BJ (cell line): ENCODE measurements around the gene DNAI4. TPM values are rescaled to one million over a fixed set of nuclear protein-coding genes. Genes with fewer than 3 reads are reported as not detected.
"Not testable (repeated sequence)": the region's sequence is repeated elsewhere in the genome, so short reads cannot be mapped to it uniquely, and the experiment has no call there.

ENCODE experiments used
- CTCF ChIA-PET: fragments of 350-600 bp; formaldehyde crosslinking; extraction: SDS; loops from one replicate; lab custom pipeline; 2021; ENCODE audit warnings: antibody characterized with exemption, inconsistent platforms; lab: Yijun Ruan, JAX
- POLR2A ChIA-PET: fragments of 300-600 bp; sonication (Branson Sonifier 250); formaldehyde crosslinking; extraction: SDS; loops from one replicate; lab custom pipeline; 2021; ENCODE audit warnings: antibody characterized with exemption; lab: Charles Lee
- DNase-seq: peaks from one replicate; pipeline ENCODE4 v3.0.0-alpha.2; 2011; ENCODE audit warnings: low read depth
- H3K27me3 ChIP-seq: 2 replicates; pipeline ENCODE4 v1.6.0; 2011; ENCODE audit warnings: low read length; ENCODE audit not compliant: control insufficient read depth, insufficient read depth
- H3K36me3 ChIP-seq: 2 replicates; pipeline ENCODE4 v1.5.1; 2011; ENCODE audit warnings: low read length; ENCODE audit not compliant: control insufficient read depth, insufficient read depth
- H3K4me3 ChIP-seq: 2 replicates; pipeline ENCODE4 v1.5.1; 2011; ENCODE audit warnings: low read depth, mild to moderate bottlenecking, control low read depth, low read length
- polyA plus RNA-seq: library from polyadenylated mRNA; depleted of rRNA; stranded (reverse); fragments of >200 nt; gene quantifications from 2 replicates; pipeline ENCODE4 v1.2.3, GENCODE V29; 2011
- TF ChIP-seq, protein P1 (sequence below): IDR thresholded peaks from 2 replicates; pipeline ENCODE4 v1.5.1; 2011; ENCODE audit warnings: low read depth, mild to moderate bottlenecking, control low read depth, inconsistent platforms, low read length, moderate library complexity; ENCODE audit not compliant: insufficient read depth

The DNAI4 gene
- polyA plus RNA-seq, 1 experiment, result 1.3 TPM

DNA sequence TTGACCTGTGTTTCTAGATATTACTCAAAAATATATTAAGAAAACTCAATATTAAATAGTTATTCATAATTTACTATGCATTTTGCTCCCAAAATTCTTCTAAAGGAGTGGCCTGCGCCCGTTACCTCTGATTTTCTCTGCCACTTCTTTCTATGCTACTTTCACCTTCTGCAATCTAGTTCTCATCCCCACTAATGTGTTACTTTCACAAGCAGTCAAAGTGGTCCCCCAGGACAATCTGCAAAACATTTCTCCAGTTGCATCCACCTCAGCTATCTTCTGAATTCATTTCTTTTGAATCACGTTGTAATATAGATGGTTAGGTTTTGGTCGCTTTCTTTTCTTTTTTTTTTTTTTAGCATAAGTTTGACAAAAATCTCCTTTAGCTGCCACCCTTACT lies 137.0 kb downstream of the DNAI4 start:
- Histone ChIP-seq H3K27me3 (no peaks in the 10 kb centered on the region), H3K36me3 (no peaks in the 10 kb centered on the region), H3K4me3 (no peak overlapping the region)
- CTCF ChIA-PET, result interaction anchor here (1.7 kb wide), 1 partner anchor 22 kb away, joined by 4 read pairs; no protein-coding TSS in a partner anchor
- TF ChIP-seq, protein P1, sequence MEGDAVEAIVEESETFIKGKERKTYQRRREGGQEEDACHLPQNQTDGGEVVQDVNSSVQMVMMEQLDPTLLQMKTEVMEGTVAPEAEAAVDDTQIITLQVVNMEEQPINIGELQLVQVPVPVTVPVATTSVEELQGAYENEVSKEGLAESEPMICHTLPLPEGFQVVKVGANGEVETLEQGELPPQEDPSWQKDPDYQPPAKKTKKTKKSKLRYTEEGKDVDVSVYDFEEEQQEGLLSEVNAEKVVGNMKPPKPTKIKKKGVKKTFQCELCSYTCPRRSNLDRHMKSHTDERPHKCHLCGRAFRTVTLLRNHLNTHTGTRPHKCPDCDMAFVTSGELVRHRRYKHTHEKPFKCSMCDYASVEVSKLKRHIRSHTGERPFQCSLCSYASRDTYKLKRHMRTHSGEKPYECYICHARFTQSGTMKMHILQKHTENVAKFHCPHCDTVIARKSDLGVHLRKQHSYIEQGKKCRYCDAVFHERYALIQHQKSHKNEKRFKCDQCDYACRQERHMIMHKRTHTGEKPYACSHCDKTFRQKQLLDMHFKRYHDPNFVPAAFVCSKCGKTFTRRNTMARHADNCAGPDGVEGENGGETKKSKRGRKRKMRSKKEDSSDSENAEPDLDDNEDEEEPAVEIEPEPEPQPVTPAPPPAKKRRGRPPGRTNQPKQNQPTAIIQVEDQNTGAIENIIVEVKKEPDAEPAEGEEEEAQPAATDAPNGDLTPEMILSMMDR, result no peak
- no peak for DNase-seq
- POLR2A ChIA-PET, result interaction anchor here (0.6 kb wide), 1 partner anchor 73 kb away, joined by 5 read pairs; no protein-coding TSS in a partner anchor

DNA sequence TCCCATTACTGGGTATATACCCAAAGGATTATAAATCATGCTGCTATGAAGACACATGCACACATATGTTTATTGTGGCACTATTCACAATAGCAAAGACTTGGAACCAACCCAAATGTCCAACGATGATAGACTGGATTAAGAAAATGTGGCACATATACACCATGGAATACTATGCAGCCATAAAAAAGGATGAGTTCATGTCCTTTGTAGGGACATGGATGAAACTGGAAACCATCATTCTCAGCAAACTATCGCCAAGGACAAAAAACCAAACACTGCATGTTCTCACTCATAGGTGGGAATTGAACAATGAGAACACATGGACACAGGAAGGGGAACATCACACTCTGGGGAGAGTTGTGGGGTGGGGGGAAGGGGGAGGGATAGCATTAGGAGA lies 138.9 kb downstream of the DNAI4 start:
- DNase-seq, H3K27me3 ChIP-seq, POLR2A ChIA-PET, H3K4me3 ChIP-seq, H3K36me3 ChIP-seq, CTCF ChIA-PET: not testable (repeated sequence)

DNA sequence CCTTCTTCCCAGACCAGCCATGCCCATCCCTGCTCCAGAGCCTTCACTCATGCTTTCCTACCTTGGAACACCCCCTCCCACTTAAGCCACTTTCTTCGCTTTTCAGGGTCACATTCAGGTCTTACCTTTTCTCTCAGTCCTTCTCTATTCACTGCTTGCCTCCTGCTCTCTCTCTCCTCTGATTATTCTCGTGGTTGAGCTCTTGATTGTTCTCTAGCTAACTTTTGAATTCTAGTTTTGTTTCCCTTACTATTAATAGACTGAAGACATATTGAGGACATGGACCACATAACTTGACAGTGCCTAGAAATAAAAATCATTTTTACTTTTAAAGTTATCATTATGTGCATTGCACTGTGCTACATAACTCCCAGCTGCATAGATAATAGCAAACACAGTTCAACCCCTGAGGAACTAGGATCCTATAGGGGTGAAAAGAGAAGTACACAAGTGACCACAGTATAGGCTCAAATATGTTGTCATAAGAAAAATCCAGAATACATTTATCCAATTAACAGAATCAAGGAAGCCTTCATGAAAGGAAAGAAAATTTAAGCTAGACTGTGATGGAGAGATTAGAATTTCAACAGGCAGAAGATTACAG lies 145.1 kb downstream of the DNAI4 start:
- POLR2A ChIA-PET, result no interaction called here
- CTCF ChIA-PET, result no interaction called here
- Histone ChIP-seq H3K36me3 (no peaks in the 10 kb centered on the region), H3K4me3 (no peak overlapping the region), H3K27me3 (no peaks in the 10 kb centered on the region)
- DNase-seq, result no peak
- TF ChIP-seq, protein P1, result no peak

DNA sequence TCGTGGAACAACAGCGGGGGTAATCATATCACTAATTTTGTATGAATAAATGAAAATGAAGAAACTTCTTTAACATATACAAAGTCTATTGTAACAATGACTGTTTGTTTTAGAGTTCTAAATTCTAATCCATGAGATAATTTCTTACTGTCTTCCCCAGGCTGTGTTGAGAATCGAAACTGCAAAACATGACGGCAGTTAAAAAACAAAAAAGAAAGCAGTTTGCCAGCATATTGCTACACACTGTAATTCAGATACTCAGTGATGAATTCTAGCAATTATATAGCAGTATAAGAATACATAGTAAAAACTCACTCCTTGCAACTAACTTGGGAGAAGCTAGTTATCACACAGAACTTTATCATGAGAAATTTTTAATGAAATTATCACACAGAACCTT lies 145.7 kb downstream of the DNAI4 start:
- ChIA-PET POLR2A (no interaction called here), CTCF (interaction anchor here (1.1 kb wide), 1 partner anchor 15 kb away, joined by 3 read pairs; no protein-coding TSS in a partner anchor)
- Histone ChIP-seq H3K27me3 (no peaks in the 10 kb centered on the region), H3K4me3 (no peak overlapping the region), H3K36me3 (no peaks in the 10 kb centered on the region)
- DNase-seq, result no peak
- TF ChIP-seq, protein P1, result no peak

DNA sequence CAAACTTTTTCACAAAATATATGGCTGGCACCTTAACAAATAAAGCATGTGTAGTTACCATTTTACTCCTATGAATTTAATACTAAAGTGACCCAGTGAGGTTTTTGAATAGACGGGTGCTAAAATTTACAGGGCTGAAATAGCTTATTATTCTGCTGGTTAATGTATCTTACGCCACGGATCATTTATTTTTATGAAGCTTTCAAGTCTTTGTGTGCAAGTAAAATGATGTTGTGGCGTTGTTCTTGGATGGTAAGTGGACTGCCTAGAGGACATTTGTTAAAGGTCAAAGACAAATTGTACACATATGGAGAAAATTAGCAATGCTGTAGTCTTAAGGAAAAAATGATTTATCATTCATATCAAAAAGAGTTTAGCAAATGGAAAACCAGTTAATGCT lies 146.4 kb downstream of the DNAI4 start:
- TF ChIP-seq, protein P1, result no peak
- ChIA-PET CTCF (interaction anchor here (1.1 kb wide), 1 partner anchor 14 kb away, joined by 3 read pairs; no protein-coding TSS in a partner anchor), POLR2A (no interaction called here)
- Histone ChIP-seq H3K27me3 (no peaks in the 10 kb centered on the region), H3K4me3 (no peak overlapping the region), H3K36me3 (no peaks in the 10 kb centered on the region)
- no peak for DNase-seq

DNA sequence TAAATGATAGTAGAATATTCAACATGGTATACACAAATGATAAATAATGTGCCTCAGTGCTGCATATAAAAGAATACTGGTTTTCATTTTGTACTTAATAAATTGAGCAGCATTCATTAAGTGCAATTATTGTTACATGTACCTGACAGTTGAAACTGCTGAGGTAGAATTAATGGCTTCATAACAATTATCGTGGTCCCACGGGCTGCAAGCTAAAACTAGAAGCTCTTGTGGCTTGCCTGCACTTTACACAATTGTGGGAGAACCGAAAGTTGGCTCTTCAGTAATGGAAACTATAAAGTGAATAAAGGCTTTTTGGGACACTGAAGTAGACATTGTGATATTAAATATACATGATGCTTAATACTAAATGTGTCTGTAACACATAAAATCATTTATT lies 146.8 kb downstream of the DNAI4 start:
- H3K27me3 ChIP-seq, result no peaks in the 10 kb centered on the region
- H3K36me3 ChIP-seq, result no peaks in the 10 kb centered on the region
- H3K4me3 ChIP-seq, result no peak overlapping the region
- CTCF ChIA-PET, result no interaction called here
- POLR2A ChIA-PET, result no interaction called here
- DNase-seq, result no peak
- TF ChIP-seq, protein P1, result no peak
